Omental fat pad (tissue), 4 donors: ENCODE data around the gene PIEZO1. TPM values are rescaled to one million over a fixed set of nuclear protein-coding genes. Genes with fewer than 3 reads are reported as not detected.
"Not testable (repeated sequence)": the region's sequence is repeated elsewhere in the genome, so short reads cannot be mapped to it uniquely, and the experiment has no call there.

Experiments
- ATAC-seq: fragments of 150-250 bp; one replicate; pipeline ENCODE4 v1.9.1; 2016; ENCODE audit warnings: mild to moderate bottlenecking, moderate library complexity; ENCODE audit not compliant: low FRiP score
- DNase-seq: peaks from one replicate; pipeline ENCODE4 v3.0.0-alpha.2; 2019; ENCODE audit warnings: low spot score
- total RNA-seq, 4 donors: library from RNA; depleted of rRNA; stranded (reverse); fragments of >200 nt; gene quantifications; one replicate each; pipeline ENCODE4 v1.1.0, GENCODE V29; 2016
- TF ChIP-seq, protein P1 (sequence below), 3 donors: fragments of 450-650 bp; IDR thresholded peaks; one replicate each; pipeline ENCODE4 v1.5.1; 2016 to 2017; ENCODE audit warnings: antibody characterized with exemption in 3 of 3, mild to moderate bottlenecking in 3 of 3, moderate library complexity in 2 of 3

The PIEZO1 gene
- total RNA-seq, 4 donors from 2014 or later = 151 to 315 (median 249) TPM

GRCh38 chr16:88828711-88829110, 43.7 kb upstream of the PIEZO1 start:
- TF ChIP-seq, protein P1, sequence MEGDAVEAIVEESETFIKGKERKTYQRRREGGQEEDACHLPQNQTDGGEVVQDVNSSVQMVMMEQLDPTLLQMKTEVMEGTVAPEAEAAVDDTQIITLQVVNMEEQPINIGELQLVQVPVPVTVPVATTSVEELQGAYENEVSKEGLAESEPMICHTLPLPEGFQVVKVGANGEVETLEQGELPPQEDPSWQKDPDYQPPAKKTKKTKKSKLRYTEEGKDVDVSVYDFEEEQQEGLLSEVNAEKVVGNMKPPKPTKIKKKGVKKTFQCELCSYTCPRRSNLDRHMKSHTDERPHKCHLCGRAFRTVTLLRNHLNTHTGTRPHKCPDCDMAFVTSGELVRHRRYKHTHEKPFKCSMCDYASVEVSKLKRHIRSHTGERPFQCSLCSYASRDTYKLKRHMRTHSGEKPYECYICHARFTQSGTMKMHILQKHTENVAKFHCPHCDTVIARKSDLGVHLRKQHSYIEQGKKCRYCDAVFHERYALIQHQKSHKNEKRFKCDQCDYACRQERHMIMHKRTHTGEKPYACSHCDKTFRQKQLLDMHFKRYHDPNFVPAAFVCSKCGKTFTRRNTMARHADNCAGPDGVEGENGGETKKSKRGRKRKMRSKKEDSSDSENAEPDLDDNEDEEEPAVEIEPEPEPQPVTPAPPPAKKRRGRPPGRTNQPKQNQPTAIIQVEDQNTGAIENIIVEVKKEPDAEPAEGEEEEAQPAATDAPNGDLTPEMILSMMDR (IDR thresholded peaks at IDR 0.05) = no peak
- DNase-seq (no peak), ATAC-seq (no peak)

- no peak for DNase-seq
- TF ChIP-seq, protein P1 (IDR thresholded peaks at IDR 0.05) = no peak
- ATAC-seq = no peak
Measured at GRCh38 chr16:88827727-88828126, 42.7 kb upstream of the PIEZO1 start.

DNA sequence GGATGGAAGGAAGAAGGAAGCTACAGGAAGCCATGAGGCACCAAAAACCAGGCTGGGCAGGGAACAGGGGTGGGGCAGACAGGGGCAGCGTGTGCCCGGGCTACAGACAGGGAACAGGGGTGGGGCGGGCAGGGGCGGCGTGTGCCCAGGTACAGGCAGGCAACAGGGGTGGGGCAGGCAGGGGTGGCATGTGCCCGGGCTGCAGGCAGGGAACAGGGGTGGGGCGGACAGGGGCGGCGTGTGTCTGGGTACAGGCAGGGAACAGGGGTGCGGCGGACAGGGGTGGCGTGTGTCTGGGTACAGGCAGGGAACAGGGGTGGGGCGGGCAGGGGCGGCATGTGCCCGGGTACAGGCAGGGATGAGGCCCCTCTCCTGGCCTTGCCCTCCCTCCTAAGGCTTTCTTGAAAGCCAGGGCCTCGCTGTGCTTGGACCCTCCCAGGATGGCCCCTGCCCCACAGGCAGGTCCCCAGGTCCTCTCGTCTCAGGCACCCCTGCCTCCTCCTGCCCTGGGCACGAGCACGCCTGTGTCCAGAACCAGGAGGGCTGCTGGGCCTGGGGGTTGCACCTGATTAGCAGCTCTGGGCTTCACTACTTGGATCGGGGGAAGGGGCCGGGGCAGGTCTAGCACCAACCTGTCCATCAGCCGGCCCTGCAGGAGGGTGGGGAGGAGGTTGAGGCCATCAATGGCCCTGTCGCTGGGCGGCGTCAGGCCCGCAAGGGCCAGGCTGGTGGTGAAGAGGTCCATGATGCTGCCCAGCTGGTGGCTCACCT, 41.2 kb upstream of the PIEZO1 start:
- DNase-seq = no peak
- no peak for ATAC-seq
- TF ChIP-seq, protein P1 (IDR thresholded peaks at IDR 0.05) = no peak

DNA sequence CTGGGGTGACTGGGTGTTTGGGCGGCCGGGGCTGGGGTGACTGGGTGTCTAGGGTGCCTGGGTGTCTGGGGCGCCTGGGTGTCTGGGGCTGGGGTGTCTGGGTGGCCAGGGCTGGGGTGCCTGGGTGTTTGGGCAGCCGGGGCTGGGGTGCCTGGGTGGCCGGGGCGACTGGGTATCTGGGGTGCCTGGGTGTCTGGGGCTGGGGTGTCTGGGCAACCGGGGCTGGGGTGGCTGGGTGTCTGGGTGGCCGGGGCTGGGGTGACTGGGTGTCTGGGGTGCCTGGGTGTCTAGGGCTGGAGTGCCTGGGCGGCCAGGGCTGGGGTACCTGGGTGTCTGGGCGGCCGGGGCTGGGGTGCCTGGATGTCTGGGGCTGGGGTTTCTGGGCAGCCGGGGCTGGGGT, 40.1 kb upstream of the PIEZO1 start:
- no peak for ATAC-seq
- TF ChIP-seq, protein P1 (IDR thresholded peaks at IDR 0.05) = no peak
- DNase-seq = no peak

DNA sequence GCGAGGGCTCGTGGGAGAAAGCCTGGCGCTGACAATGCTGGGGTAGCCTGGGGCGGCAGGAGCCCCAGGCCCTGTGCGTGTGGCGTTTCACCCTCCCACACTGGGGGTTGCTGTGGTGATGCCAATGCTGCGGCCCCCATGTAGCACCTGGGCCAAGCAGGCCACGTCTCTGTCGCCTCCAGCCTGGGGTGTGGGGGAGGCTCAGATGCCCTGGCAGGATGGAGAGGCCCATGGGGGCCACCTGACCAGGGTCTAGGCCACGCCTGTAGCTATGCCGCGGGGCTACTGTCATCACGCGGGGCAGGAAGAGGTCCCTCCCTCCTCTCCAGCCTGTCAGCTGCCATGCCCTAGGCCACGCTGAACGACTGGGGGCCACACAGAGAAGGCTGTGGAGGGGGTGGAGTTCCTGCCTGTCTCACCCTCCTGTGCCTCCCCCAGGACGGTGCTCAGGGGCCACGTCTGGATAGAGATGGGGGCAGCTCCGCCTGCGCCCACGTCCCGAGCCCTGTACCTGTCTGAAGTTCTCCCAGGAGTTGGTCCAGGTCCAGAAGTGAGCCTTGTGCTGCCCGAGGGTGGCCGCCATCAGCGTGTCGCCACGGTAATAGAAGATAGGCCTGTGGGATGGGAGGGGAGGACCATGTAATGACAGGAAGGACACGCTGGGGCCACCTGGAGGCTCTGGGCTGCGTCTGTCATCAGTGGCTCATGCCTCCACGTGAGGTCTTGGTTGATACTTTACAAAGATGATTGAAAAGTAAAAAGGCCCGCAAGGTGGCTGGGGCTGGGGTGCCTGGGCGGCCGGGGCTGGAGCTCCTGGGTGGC, 39.4 kb upstream of the PIEZO1 start:
- ATAC-seq (no peak), DNase-seq (no peak)
- TF ChIP-seq, protein P1 (IDR thresholded peaks at IDR 0.05) = no peak

DNA sequence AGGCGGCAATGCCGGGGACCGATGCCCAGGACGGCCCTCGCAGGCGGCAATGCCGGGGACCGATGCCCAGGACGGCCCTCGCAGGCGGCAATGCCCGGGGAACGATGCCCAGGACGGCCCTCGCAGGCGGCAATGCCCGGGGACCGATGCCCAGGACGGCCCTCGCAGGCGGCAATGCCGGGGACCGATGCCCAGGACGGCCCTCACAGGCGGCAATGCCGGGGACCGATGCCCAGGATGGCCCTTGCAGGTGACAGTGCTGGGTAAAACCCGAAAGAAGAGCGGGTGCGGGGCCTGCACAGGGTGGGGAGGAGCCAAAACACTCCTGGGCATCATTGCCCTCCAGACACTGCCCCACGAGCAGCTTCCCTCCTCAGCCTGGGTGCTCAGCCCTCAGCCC, 38.6 kb upstream of the PIEZO1 start:
- not testable (repeated sequence) for DNase-seq, ATAC-seq

DNA sequence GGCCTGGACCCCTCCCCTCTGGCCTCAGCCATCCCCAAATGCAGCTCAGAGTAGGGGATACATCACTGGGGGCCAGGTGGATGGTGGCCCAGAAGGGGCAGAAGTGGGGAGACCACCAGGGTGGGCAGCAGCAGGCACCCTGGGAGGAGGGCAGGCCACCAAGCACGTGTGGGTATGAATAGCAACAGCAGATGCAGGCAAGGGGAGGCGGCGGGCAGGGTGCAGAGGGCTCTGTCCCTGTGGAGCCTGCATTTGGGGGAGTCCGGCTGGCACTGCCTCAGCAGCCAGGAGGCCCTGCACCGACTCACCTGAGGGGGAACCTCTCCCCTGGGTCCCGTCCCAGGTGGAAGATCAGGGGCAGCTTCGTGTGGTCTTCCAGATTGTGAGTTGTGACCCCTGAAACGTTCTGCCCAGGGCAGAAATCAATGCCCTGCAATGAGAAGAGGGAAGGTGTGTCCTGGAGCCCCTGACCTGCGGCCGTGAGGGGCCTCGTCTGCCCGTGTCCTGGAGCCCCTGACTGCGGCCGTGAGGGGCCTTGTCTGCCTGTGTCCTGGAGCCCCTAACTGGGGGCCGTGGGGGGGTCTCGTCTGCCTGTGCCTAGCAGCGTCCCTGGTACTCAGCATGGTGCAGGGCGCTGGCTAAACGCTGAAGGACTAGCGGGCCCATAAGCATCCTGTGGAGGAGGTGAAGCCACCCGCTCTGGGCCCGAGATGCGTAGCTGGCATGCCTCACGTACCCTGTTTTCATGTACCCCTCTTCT, 37.4 kb upstream of the PIEZO1 start:
- TF ChIP-seq, protein P1 (IDR thresholded peaks at IDR 0.05) = no peak
- DNase-seq (no peak), ATAC-seq (no peak)
